Left ventricle myocardium inferior (tissue), 1 donor: ENCODE measurements around the gene PGAM1. TPM values are rescaled to one million over a fixed set of nuclear protein-coding genes. Genes with fewer than 3 reads are reported as not detected.

Experiments
- DNase-seq: peaks from one replicate; pipeline ENCODE4 v3.0.0-alpha.2; 2020
- H3K27ac ChIP-seq: fragments of 200-600 bp; replicated peaks from 2 replicates; pipeline ENCODE4 v1.8.0; 2021
- H3K27me3 ChIP-seq: fragments of 200-600 bp; 2 replicates; pipeline ENCODE4 v1.8.0; 2021; ENCODE audit warnings: low read depth
- H3K36me3 ChIP-seq: fragments of 200-600 bp; 2 replicates; pipeline ENCODE4 v1.8.0; 2021
- H3K4me1 ChIP-seq: fragments of 200-600 bp; 2 replicates; pipeline ENCODE4 v1.8.0; 2021
- H3K4me3 ChIP-seq: fragments of 200-600 bp; 2 replicates; pipeline ENCODE4 v1.8.0; 2021; ENCODE audit warnings: mild to moderate bottlenecking, moderate library complexity
- H3K9me3 ChIP-seq: fragments of 200-600 bp; replicated peaks from 2 replicates; pipeline ENCODE4 v1.8.0; 2021
- intact Hi-C: fragments of 100-400 bp; cut with micrococcal nuclease; formaldehyde crosslinking; loops from one replicate; pipeline ENCODE4 v1.11.0; 2022
- total RNA-seq: library from RNA; stranded (reverse); fragmentation: NEBNext Ultra II Directional; extraction: Animal tissue kit (Norgen Biotek cat#: 25700); gene quantifications from one replicate; pipeline ENCODE4 v1.2.1, GENCODE V29; 2021
- TF ChIP-seq, protein P1 (sequence below): fragments of 200-600 bp; IDR thresholded peaks from 2 replicates; pipeline ENCODE4 v1.8.0; 2021; ENCODE audit warnings: antibody characterized with exemption, mild to moderate bottlenecking, borderline replicate concordance
- donor health status: DM: no; HTN: yes; CAD: no; lungs with severe emphysema.

The PGAM1 gene
- total RNA-seq, 1 donor from 2014 or later: 233 TPM

DNA sequence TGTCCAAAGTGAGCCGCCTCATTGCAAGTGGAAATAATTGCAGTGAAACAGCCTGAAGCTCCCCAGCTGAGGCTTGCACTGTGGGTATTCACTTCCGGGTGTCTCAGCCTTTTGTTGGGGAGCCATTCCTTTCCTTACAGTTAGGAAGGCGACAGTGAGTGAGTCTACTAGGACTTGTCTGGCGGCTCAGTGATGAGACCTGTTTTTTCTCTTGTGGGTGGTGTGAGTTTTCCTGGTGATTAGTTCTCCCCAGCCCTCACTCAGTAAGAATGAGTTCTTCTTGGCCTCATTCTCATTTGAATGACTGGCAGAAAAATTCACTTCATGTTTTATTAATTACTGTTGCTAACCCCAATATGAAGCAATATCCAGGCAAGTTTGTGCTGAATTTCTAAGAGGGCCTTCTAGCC, 2.6 kb downstream of the PGAM1 start:
- H3K27me3 ChIP-seq: no peaks in the 10 kb centered on the region
- H3K9me3 ChIP-seq: no peaks in the 10 kb centered on the region
- intact Hi-C loops: no loop called here
- peak overlapping the region; percentile 93 for H3K27ac ChIP-seq
- H3K4me3 ChIP-seq: peak overlapping the region; percentile 95
- TF ChIP-seq, protein P1, sequence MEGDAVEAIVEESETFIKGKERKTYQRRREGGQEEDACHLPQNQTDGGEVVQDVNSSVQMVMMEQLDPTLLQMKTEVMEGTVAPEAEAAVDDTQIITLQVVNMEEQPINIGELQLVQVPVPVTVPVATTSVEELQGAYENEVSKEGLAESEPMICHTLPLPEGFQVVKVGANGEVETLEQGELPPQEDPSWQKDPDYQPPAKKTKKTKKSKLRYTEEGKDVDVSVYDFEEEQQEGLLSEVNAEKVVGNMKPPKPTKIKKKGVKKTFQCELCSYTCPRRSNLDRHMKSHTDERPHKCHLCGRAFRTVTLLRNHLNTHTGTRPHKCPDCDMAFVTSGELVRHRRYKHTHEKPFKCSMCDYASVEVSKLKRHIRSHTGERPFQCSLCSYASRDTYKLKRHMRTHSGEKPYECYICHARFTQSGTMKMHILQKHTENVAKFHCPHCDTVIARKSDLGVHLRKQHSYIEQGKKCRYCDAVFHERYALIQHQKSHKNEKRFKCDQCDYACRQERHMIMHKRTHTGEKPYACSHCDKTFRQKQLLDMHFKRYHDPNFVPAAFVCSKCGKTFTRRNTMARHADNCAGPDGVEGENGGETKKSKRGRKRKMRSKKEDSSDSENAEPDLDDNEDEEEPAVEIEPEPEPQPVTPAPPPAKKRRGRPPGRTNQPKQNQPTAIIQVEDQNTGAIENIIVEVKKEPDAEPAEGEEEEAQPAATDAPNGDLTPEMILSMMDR: no peak
- peaks cover 42% of the 10 kb centered on the region for H3K4me1 ChIP-seq
- H3K36me3 ChIP-seq: peaks cover 40% of the 10 kb centered on the region
- no peak for DNase-seq

DNA sequence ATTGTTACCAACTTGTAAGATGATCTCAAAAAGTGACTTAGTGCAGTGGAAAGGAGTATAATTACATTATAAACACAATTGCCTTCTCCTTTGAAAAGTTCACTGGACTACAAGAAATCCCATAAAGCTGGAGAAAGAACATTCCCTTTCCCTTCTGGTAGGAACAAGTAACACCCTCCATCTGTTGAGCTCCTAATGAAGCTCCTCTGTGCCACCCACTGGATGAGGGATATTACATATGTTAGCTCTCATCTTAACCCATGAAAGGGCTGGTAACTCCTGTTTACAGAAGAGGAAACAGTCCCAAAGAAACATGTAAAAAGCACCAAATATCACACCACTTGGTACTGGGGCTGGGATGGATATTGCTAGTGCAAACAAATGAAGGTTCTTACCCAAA, 8.1 kb downstream of the PGAM1 start:
- peaks cover 89% of the 10 kb centered on the region for H3K36me3 ChIP-seq
- no peak overlapping the region for H3K27ac ChIP-seq
- no peak overlapping the region for H3K4me3 ChIP-seq
- intact Hi-C loops: no loop called here
- no peak for DNase-seq
- H3K27me3 ChIP-seq: no peaks in the 10 kb centered on the region
- TF ChIP-seq, protein P1: no peak
- H3K4me1 ChIP-seq: peaks cover 6% of the 10 kb centered on the region
- H3K9me3 ChIP-seq: no peaks in the 10 kb centered on the region

DNA sequence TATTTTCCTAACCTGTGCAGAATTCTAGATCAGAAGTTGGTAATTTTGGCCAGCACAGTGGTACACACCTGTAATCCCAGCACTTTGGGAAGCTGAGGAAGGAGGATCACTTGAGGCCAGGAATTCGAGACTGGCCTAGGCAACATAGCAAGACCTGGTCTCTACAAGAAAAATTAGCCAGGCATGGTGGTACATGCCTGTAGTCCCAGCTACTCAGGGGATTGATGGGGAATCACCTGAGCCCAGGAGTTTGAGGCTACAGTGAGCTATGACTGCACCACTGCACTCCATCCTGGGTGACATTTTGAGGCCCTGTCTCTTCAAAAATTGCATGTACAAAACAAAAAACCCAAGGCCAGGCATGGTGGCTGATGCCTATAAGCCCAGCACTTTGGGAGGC, 8.6 kb downstream of the PGAM1 start:
- no peak for DNase-seq
- peaks cover 1% of the 10 kb centered on the region for H3K4me1 ChIP-seq
- intact Hi-C loops: no loop called here
- no peaks in the 10 kb centered on the region for H3K27me3 ChIP-seq
- peaks cover 89% of the 10 kb centered on the region for H3K36me3 ChIP-seq
- H3K9me3 ChIP-seq: no peaks in the 10 kb centered on the region
- H3K27ac ChIP-seq: no peak overlapping the region
- no peak overlapping the region for H3K4me3 ChIP-seq
- TF ChIP-seq, protein P1: no peak

DNA sequence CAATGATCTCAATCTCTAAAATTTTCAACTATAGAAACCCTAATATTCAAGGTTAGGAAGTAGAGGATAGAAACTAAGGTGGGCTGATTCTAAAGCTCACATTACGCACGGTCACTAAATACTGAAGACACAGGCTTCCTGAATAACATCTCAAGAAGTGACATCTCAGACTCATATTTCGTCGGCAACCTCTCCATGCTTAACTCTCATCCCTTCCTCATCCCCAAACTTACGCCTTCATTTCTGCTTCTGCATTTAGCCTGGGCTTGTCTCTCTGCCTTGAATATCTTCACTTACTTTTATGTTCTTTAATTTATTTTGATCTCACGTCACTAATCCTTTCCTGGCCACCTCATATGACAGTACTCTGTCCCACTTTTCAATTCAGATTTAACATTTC, 9.2 kb downstream of the PGAM1 start:
- peaks cover 89% of the 10 kb centered on the region for H3K36me3 ChIP-seq
- H3K4me1 ChIP-seq: no peaks in the 10 kb centered on the region
- TF ChIP-seq, protein P1: no peak
- H3K27me3 ChIP-seq: no peaks in the 10 kb centered on the region
- intact Hi-C loops: no loop called here
- no peak overlapping the region for H3K4me3 ChIP-seq
- no peak overlapping the region for H3K27ac ChIP-seq
- no peak for DNase-seq
- no peaks in the 10 kb centered on the region for H3K9me3 ChIP-seq

DNA sequence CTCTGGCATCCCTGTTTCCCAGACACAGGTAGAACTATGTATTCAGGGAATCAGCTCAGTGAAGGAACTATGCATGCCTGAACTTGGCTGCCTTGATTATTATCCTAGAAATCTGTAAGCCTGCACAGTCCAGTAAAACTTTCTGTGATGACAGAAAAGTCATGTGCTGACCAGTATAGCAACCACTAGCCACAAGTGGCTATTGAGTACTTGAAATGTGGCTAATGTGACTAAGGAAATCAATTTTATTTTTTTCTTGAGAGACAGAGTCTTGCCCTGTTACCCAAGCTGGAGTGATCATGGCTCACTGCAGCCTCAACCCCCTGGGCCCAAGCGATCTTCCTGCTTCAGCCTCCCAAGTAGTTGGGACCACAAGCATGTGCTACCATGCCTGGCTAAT, 16.3 kb downstream of the PGAM1 start:
- H3K36me3 ChIP-seq: peaks cover 51% of the 10 kb centered on the region
- H3K27ac ChIP-seq: no peak overlapping the region
- TF ChIP-seq, protein P1: no peak
- H3K27me3 ChIP-seq: no peaks in the 10 kb centered on the region
- DNase-seq: no peak
- intact Hi-C loops: no loop called here
- no peaks in the 10 kb centered on the region for H3K9me3 ChIP-seq
- peaks cover 30% of the 10 kb centered on the region for H3K4me1 ChIP-seq
- H3K4me3 ChIP-seq: no peak overlapping the region

DNA sequence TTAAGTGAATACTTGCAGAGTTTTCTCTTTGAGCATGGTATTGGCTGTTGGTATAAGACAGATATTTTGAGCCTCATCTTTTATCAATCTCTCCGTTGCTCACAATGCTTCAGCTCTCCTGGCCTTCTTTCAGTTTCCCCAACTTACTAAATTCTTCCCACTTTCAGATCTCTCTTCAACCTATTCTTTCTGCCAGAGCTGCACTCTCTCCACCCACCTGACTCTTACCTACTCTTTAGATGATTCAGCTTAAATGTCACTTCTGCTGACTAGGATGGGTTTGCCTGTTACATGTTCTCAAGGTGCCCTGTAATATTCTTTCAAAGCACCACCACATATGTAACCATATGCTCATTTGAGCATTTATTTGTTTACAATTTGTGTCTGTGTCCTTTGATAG, 18.2 kb downstream of the PGAM1 start:
- TF ChIP-seq, protein P1: no peak
- H3K9me3 ChIP-seq: no peaks in the 10 kb centered on the region
- no peaks in the 10 kb centered on the region for H3K27me3 ChIP-seq
- H3K4me1 ChIP-seq: peaks cover 49% of the 10 kb centered on the region
- H3K27ac ChIP-seq: no peak overlapping the region
- H3K36me3 ChIP-seq: peaks cover 32% of the 10 kb centered on the region
- no peak overlapping the region for H3K4me3 ChIP-seq
- DNase-seq: no peak
- intact Hi-C loops: no loop called here
